ENCODE results near the gene NKG7.

GRCh38 chr19:51337861-51338562, 34.4 kb downstream of the NKG7 start:
- no peak for TF ChIP-seq CTCF (IDR thresholded peaks at IDR 0.05; ENCODE audit: insufficient read depth, low read length, poor library complexity, severe bottlenecking)
- no peak for TF ChIP-seq EZH2phosphoT487 (conservative IDR thresholded peaks at IDR 0.05; ENCODE audit: low read length)

Measured in SU-DHL-6 (cell line).